HL-60 (cell line): ENCODE data around the gene CTNND2.

Source experiments
- CTCF ChIP-seq: IDR thresholded peaks from one replicate; pipeline ENCODE4 v1.5.1; 2011; ENCODE audit warnings: low read length, control low read depth, inconsistent platforms; ENCODE audit not compliant: insufficient read depth
- GABPA ChIP-seq: IDR thresholded peaks from 2 replicates; pipeline ENCODE4 v1.6.1; 2012; ENCODE audit warnings: low read depth
- POLR2AphosphoS5 ChIP-seq: IDR thresholded peaks from 2 replicates; pipeline ENCODE4 v1.6.1; 2012; ENCODE audit warnings: low read depth
- SPI1 ChIP-seq: IDR thresholded peaks from 2 replicates; pipeline ENCODE4 v1.6.1; 2012; ENCODE audit warnings: low read depth, mild to moderate bottlenecking, borderline replicate concordance

GRCh38 chr5:11491404-11492075 lies 412.7 kb downstream of the CTNND2 start:
- TF ChIP-seq CTCF = no peak
- no peak for TF ChIP-seq POLR2AphosphoS5
- TF ChIP-seq SPI1 = no peak
- TF ChIP-seq GABPA = no peak
